Breast epithelium (tissue), 4 donors: ENCODE measurements around the gene FIBCD1. TPM values are rescaled to one million over a fixed set of nuclear protein-coding genes. Genes with fewer than 3 reads are reported as not detected.

Experiments
- DNase-seq, 2 donors: peaks; one replicate each; pipeline ENCODE4 v3.0.0-alpha.2; 2019; ENCODE audit warnings: low spot score in 2 of 2
- H3K27ac ChIP-seq, 2 donors: fragments of 200-600 bp; sonication (generic) in 1 of 2; one replicate each; pipeline ENCODE4 v1.5.1; 2016 to 2019; ENCODE audit warnings: mild to moderate bottlenecking in 1 of 2
- H3K27me3 ChIP-seq, 2 donors: fragments of 200-600 bp; sonication (generic) in 1 of 2; one replicate each; pipeline versions ENCODE4 v1.5.1 to v1.6.0; 2017 to 2019; ENCODE audit warnings: control low read depth in 1 of 2, mild to moderate bottlenecking in 1 of 2
- H3K36me3 ChIP-seq: fragments of 200-600 bp; one replicate; pipeline ENCODE4 v1.5.1; 2019
- H3K4me1 ChIP-seq, 2 donors: fragments of 200-600 bp; sonication (generic); one replicate each; pipeline ENCODE4 v1.5.1; 2016 to 2019; ENCODE audit warnings: control low read depth in 1 of 2
- H3K4me3 ChIP-seq, 3 donors: fragments of 200-600 bp; sonication (generic); 1 replicate in 2 of 3; 2 replicates in 1 of 3; pipeline ENCODE4 v1.5.1; 2016 to 2019; ENCODE audit warnings: mild to moderate bottlenecking in 3 of 3, moderate library complexity in 2 of 3
- H3K9me3 ChIP-seq, 2 donors: fragments of 200-600 bp; sonication (generic) in 1 of 2; one replicate each; pipeline ENCODE4 v1.5.1; 2016 to 2019; ENCODE audit warnings: control low read depth in 1 of 2
- CTCF ChIP-seq, 3 donors: fragments of 450-650 bp; IDR thresholded peaks; one replicate each; pipeline ENCODE4 v1.5.1; 2016 to 2017; ENCODE audit warnings: antibody characterized with exemption in 3 of 3, mild to moderate bottlenecking in 3 of 3, moderate library complexity in 3 of 3
- POLR2A ChIP-seq: fragments of 450-650 bp; IDR thresholded peaks from one replicate; pipeline ENCODE4 v1.6.1; 2016; ENCODE audit warnings: antibody characterized with exemption, mild to moderate bottlenecking, moderate library complexity
- POLR2AphosphoS5 ChIP-seq, 3 donors: sonication (generic); formaldehyde crosslinking; IDR thresholded peaks; one replicate each; pipeline ENCODE4 v1.6.1; 2017; ENCODE audit warnings: antibody characterized with exemption in 3 of 3
- intact Hi-C: fragments of 100-400 bp; cut with DNase I; formaldehyde crosslinking; loops from one replicate; pipeline ENCODE4 v1.15.1; 2023; ENCODE audit warnings: low total_unique reads
- total RNA-seq, 3 donors: library from RNA; depleted of rRNA; stranded (reverse); fragments of >200 nt; gene quantifications; one replicate each; pipeline ENCODE4 v1.1.0, GENCODE V29; 2016

FIBCD1 gene
- total RNA-seq, 3 donors from 2014 or later = 0.16 to 0.44 TPM; not detected in 1

GRCh38 chr9:130946766-130947617, 7.9 kb upstream of the FIBCD1 start:
- no peak for DNase-seq
- no peak overlapping the region for H3K27ac ChIP-seq
- H3K27me3 ChIP-seq = peaks cover 0 to 28% of the 10 kb centered on the region in 2 donors
- intact Hi-C loops = no loop called here
- no peaks in the 10 kb centered on the region for H3K36me3 ChIP-seq
- no peak overlapping the region for H3K4me3 ChIP-seq
- no peaks in the 10 kb centered on the region for H3K4me1 ChIP-seq
- TF ChIP-seq POLR2A (no peak), CTCF (IDR thresholded peaks at IDR 0.05) (no peak), POLR2AphosphoS5 (IDR thresholded peaks at IDR 0.05) (no peak)
- no peaks in the 10 kb centered on the region for H3K9me3 ChIP-seq

GRCh38 chr9:130945173-130945572, 6.1 kb upstream of the FIBCD1 start:
- Histone ChIP-seq H3K9me3 (no peaks in the 10 kb centered on the region), H3K27me3 (peaks cover 0 to 45% of the 10 kb centered on the region in 2 donors), H3K4me1 (no peaks in the 10 kb centered on the region), H3K27ac (no peak overlapping the region), H3K4me3 (no peak overlapping the region), H3K36me3 (no peaks in the 10 kb centered on the region)
- DNase-seq = no peak
- no peak for TF ChIP-seq POLR2A
- TF ChIP-seq POLR2AphosphoS5 (IDR thresholded peaks at IDR 0.05) = no peak
- TF ChIP-seq CTCF (IDR thresholded peaks at IDR 0.05) = no peak
- intact Hi-C loops = no loop called here

GRCh38 chr9:130944510-130945058, 5.5 kb upstream of the FIBCD1 start:
- H3K36me3 ChIP-seq = no peaks in the 10 kb centered on the region
- H3K27me3 ChIP-seq = peaks cover under 1 to 51% of the 10 kb centered on the region in 2 donors
- H3K9me3 ChIP-seq = no peaks in the 10 kb centered on the region
- DNase-seq = no peak
- TF ChIP-seq CTCF (IDR thresholded peaks at IDR 0.05) (no peak), POLR2AphosphoS5 (IDR thresholded peaks at IDR 0.05) (no peak), POLR2A (no peak)
- H3K27ac ChIP-seq = no peak overlapping the region
- intact Hi-C loops = loop anchor here (5.0 kb wide), 1 partner anchor 447 kb away; no protein-coding TSS in a partner anchor
- no peak overlapping the region for H3K4me3 ChIP-seq
- H3K4me1 ChIP-seq = peaks cover 1 to 2% of the 10 kb centered on the region in 2 donors

- no peak for TF ChIP-seq POLR2A
- no peak for TF ChIP-seq POLR2AphosphoS5 (IDR thresholded peaks at IDR 0.05)
- TF ChIP-seq CTCF (IDR thresholded peaks at IDR 0.05) = no peak
- peaks cover 7 to 55% of the 10 kb centered on the region in 2 donors for H3K27me3 ChIP-seq
- H3K36me3 ChIP-seq = no peaks in the 10 kb centered on the region
- no peak overlapping the region for H3K4me3 ChIP-seq
- intact Hi-C loops = loop anchor here (5.0 kb wide), 1 partner anchor 446 kb away; no protein-coding TSS in a partner anchor
- DNase-seq = no peak
- peaks cover 6 to 10% of the 10 kb centered on the region in 2 donors for H3K4me1 ChIP-seq
- no peaks in the 10 kb centered on the region for H3K9me3 ChIP-seq
- no peak overlapping the region for H3K27ac ChIP-seq
Observed at GRCh38 chr9:130943777-130944176, 4.7 kb upstream of the FIBCD1 start.

GRCh38 chr9:130943221-130943620, 4.2 kb upstream of the FIBCD1 start:
- no peak overlapping the region for H3K27ac ChIP-seq
- intact Hi-C loops = loop anchor here (5.0 kb wide), 1 partner anchor 446 kb away; no protein-coding TSS in a partner anchor
- no peak overlapping the region for H3K4me3 ChIP-seq
- H3K9me3 ChIP-seq = no peaks in the 10 kb centered on the region
- no peaks in the 10 kb centered on the region for H3K36me3 ChIP-seq
- H3K4me1 ChIP-seq = peaks cover 8 to 15% of the 10 kb centered on the region in 2 donors
- TF ChIP-seq CTCF (IDR thresholded peaks at IDR 0.05) (no peak), POLR2AphosphoS5 (IDR thresholded peaks at IDR 0.05) (no peak), POLR2A (no peak)
- no peak for DNase-seq
- H3K27me3 ChIP-seq = peaks cover 7 to 60% of the 10 kb centered on the region in 2 donors
